Stimulated activated CD8-positive, alpha-beta memory T cell treated with anti-CD3 and anti-CD28 coated beads, Interleukin-2, amount 100 ng/mL, for 1 hour (primary cell): Measurements from ENCODE around the gene KCNQ1.

ENCODE experiments used
- DNase-seq, 2 donors: peaks; one replicate each; pipeline ENCODE4 v3.0.0-alpha.2; 2020; ENCODE audit warnings: low read depth in 2 of 2

KCNQ1 gene

DNA sequence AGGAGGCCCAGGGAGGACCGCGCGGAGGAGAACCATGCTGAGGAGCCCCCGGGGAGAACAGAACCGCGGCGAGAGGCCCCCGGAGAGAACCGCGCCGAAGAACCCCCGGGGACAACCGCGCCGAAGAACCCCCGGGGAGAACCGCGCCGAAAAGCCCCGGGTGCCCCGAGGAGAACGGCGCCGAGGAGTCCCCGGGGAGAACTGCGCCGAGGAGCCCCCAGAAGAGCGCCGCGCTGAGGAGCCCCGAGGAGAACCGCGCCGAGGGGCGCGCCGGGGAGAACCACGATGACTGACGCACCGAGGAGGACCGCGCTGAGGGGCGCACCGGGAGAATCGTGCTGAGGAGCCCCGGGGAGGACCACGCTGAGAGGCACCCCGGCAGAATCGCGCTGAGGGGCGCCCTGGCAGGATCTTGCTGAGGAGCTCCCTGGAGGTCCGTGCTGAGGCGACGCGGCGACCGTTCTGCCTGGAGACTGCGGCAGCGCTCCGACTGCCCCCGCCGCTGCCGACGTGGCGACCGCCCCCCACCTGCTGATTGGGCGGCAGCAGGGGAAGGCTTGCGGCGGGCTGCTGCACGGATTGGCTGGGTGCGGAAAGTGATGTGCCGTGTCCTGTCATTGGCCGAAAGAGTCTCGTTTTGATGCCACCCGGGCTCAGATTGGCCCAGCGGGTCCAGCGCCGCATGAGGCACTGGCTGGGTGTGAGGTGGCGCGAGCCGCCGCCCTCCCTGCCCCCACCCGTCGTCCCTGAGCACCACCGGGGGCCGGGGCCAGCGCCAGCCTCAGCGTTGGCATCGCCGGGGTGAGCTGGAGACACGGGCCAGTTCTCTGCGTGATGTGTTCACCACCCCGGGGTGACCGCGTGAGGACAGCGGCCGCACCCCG, 255.0 kb downstream of the KCNQ1 start, which contains the start of gene KCNQ1OT1:
Gene KCNQ1OT1 (minus strand): TSS at position 464 of the 884 bp plus-strand sequence.
- DNase-seq, result peak; percentile 68 to 77

DNA sequence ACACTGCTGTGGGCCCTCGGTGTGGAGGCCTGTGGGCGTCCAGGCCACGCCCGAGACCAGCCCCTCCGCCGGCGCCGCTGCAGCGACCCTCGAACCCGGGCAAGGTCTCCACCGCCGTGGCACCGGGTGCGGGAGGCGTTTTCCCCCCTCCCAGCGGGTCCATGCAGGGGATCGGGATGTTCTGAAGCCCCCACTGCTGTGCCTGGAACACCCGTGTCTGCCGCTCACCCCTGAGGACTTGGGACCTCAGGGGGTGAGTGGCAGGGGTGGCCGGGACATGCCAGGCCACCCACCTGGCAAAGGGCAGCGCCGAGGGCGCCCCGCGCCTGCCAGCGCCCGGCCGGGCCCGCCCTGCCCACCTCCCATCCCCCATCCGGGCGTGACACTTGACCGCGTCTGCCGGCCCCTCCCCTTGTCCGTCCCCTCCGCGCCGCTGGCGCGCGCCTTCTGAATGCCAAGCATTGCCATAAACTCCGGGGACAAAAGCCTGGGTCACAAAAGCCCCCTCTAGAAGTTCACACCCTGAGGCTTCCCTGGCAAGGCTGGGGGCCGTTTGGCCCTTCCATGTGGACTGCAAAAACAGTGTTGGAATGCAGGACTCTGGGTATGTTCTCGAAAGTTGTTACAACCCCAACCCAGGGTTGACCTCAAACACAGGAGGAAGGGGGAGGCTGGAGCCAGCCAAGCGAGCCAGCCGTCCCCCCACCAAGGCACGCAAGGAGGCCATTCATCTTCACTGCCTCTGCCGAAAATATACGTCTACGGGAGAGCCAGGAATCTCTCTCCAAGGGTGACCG, 255.8 kb downstream of the KCNQ1 start:
- no peak for DNase-seq

DNA sequence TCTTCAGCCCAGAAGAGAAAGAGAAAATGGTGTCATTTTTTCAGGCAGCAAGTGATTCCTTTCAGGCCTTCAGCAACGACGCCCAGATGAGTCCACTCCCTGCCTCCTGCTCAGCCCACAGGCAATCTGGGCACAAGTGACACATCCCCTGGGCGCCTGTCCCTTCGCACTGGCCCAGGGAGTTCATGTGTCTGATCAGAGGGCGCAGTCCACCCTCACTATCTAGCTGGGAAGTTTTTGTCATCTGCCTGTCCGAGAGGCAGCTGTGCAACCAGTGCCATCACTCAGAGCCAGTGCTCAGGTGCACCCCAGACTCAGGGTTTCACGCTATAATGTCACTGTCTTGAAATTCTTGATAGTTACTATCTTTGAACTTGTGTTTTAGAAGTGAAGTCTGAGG, 256.4 kb downstream of the KCNQ1 start:
- DNase-seq, result no peak

- DNase-seq, result no peak
Observed at GRCh38 chr11:2701898-2702434, 257.2 kb downstream of the KCNQ1 start.

GRCh38 chr11:2702771-2703362, 258.1 kb downstream of the KCNQ1 start:
- DNase-seq, result no peak

DNA sequence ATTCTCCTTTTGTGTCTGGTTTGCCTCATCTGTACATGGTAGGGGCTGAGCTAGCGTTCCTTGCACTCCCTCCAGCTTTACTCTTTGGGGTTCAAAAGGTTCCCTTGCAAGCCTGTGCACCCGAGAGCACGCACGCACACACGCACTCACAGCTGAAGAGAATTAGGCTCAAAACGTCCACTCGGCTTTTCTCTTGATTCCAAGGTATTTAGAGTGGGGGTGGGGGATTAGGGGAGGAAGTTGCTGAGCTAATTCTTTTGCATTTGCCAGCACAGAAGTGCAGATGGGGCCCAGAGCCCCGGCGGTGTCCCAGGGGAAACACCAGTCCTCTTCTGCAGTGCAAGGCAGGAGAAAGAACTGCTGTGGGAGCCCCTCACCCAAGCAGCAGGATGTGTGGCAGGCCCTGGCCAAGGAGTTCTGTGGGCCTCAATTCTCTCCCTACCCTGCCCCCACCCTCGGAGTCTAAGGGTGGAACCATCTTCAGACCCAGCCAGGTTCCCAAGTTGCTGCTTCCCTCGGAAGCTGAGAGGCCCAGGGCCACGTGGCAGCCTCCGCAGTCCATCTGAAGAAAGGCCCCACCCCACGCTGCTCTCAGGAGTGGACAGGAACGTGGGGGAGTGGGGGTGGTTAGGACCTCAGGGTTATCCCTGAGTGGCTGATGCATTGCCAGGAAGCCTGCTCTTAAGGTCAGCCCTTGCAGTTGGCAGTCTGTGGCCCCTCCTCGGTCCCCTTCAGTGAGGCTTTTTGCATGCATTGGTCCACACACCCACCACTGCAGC, 258.7 kb downstream of the KCNQ1 start:
- no peak for DNase-seq

DNA sequence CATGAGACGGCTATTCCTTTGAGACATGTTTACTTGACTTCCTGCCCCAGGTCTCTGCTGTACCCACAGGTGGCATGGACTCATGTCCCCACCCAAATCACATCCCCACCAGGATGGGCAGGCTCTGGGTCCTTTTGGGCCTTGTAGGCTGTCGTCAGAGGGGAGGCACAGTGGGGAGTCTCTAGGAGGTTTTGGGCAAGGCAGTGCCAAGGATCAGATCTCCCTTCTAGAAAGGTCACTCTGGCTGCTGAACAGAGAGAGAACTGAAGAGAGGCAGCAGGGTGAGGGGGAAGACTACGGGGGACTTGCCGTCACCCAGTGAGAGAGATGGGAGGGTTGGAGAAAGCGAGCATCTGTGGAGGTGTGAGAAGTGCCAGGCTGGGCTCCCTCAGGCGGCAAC, 259.5 kb downstream of the KCNQ1 start:
- DNase-seq, result no peak

DNA sequence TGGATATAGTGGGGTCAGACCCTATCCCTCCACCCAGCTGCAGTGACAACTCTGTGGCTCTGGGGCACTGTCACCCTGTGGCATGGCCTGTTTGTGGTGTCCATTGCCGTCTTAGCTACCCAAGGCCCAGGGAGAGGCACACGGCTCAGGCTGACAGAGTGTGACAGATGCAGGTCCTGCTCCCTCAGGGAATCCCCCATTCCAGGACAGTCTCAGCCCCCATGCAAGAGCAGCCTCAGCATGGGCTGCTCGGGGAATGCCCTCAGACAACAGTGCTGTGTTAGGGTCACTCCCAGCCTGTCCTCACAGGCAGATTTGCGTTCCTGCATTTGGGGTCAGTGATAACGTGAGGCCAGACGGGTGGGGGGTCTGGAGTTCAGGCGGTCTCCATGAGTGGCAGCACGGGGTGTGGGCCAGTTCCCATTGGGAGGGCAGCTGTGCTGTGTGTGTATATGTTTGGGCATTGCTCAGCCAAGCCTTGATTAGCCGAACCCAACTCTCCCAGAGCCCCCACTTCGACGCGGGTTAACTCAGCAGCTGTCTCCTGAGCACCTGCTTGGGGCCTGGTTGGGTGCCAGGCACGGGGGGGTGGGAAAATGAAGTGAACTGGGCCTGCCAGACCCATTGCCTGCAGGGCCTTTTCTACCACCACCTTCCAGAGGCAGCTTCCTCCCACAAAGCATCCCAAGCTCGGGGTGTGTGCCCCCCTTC, 260.2 kb downstream of the KCNQ1 start:
- DNase-seq, result no peak

- no peak for DNase-seq
Observed at GRCh38 chr11:2706321-2706720, 261.5 kb downstream of the KCNQ1 start.

GRCh38 chr11:2707736-2708135, 262.9 kb downstream of the KCNQ1 start:
- DNase-seq, result no peak

DNA sequence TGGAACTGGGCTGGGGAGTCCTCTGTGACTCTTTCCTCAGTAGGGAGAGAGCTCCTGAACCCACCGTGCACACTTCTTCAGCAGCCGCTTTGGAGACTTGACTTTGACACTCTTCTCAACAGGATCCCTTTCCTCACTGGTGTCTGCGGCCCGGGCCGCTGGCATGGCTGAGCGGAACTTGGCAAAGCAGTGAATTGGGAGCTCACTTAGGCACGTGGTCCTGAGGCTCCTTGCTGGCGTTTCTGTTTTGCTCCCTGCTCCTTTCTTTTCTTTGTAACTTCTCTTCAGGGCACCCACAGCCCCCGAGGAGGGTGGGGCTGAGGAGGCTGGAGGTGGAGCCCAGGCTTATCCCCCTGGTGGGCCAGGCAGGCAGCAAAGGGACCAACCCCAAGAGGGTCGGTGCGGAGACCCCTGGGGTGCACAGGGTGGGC, 263.4 kb downstream of the KCNQ1 start:
- DNase-seq, result no peak

DNA sequence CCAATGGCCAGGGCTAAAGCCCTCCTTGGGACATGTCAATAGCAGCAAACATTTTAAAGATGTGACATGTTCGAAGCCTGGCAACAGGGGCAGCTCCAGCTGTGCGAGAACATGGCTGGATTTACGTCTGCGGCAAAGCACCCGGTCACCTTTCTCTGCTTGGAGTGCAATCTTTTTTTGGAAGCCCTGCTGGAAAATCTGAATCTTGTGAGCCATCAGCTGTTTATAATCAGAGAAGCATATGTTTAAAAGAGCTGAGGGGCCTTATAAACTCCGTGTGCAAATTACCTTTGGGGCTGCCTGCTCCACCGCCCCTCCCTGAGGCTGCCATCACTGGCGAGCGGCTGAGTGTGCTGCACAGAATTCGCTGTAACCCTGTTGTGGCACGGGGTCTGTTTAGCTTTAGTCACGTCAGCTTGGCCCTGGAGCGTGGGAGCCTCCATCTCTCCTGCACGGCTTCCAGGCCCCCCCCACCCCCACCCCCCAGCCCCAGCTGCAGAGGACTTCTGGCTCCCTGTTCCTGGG, 264.0 kb downstream of the KCNQ1 start:
- no peak for DNase-seq

DNA sequence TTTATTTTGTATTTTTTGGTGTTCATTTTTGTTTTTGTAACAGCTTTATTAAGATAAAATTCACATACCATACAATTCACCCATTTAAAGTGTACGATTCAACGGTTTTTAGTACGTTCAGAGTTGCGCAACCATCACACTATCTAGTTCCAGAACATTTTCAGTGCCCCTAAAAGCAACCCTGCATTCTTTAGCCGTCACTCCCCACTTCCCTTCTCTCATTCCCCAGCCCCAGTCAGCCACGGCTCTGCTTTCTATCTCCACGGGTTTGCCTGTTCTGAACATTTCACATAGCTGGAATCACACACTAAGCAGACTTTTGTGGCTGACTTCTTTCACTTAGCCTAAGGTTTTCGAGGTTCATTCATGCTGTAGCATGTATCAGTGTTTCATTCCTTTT, 264.6 kb downstream of the KCNQ1 start:
- no peak for DNase-seq

DNA sequence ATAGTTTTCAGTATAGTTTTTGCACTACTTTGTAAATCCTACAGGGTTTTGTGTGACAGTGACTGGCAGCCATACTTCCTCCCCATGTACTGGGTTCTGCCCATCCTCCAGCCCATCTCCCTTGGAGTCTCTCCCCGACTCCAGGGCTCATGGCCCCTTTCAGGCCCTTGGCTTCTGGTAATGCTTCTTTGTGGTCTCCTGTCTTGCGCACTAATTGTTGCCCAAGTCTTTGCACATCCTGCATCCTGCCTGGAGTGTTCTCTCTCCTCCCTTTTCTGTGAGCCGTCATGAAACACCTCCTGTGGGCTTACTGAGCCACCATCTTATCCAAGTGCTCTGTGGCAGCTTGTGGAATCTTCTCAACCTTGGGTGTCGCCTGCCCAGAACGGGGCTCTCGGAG, 266.4 kb downstream of the KCNQ1 start:
- DNase-seq, result no peak

DNA sequence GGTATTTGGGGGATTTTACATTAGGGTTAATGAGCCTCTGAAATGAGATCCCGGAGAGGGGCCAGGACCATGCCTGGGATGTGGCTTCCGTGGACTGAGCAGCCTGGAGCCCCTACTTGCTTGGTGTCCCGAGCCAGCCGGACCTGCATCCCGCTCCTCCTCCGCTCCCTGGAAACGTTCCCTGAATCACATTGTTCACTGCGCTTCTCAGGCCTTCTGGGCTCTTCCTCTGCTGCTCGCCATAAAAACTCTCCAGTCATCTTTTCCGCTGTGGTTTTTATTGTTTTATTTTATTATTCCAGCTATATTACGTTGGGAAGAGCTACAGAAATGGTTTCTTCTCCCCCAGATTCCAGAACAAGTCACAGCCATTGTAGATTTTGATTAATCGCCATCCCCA, 268.3 kb downstream of the KCNQ1 start:
- no peak for DNase-seq

GRCh38 chr11:2713661-2714462, 269.1 kb downstream of the KCNQ1 start:
- no peak for DNase-seq

- no peak for DNase-seq
Observed at GRCh38 chr11:2714463-2714800, 269.6 kb downstream of the KCNQ1 start.

GRCh38 chr11:2714871-2715270, 270.1 kb downstream of the KCNQ1 start:
- DNase-seq, result no peak

DNA sequence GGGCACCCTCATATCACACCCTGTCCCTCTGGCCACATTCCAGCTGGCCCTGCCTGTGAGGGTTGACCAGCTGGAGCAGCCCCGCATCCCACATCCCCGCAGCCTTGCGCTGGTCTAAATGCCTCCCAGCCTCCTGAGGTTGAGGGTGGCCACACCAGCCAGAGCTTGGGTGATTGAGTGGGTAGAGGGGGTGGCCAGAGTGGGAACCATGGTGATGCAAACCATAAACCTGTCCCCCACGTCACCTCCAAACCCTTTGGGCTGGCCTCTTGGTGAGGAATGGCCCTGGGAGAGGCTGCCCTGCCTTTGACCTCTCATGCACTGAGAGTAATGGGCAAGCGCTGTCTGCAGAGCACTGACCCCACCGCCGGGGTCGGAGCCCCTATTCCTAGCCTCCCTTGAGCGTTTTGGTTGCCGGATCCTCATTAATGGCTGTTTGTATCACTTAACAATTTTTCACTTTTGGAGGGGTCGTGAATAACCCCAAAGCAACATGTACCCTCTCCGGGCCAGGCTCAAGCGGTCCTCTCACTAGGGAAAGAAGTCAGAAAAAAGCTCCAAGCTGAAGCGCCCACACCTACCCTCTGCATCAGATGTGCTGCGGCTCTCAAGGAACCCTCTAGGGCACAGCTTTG, 271.0 kb downstream of the KCNQ1 start:
- DNase-seq, result no peak
